ENCODE data around the gene OR6C4. TPM values are rescaled to one million over a fixed set of nuclear protein-coding genes. Genes with fewer than 3 reads are reported as not detected.
"Not testable (repeated sequence)": the region's sequence is repeated elsewhere in the genome, so short reads cannot be mapped to it uniquely, and the experiment has no call there.

OR6C4 gene
- polyA plus RNA-seq (ENCODE audit: insufficient read length in 3 of 3) = not detected

GRCh38 chr12:55549302-55549701 is at the start of gene OR6C4:
Gene OR6C4 (plus strand): TSS chr12:55549602. CDS start chr12:55551227, 1,625 bp downstream.
- DNase-seq (ENCODE audit: low read depth in 3 of 3, low spot score in 2 of 3) = no peak

GRCh38 chr12:55499810-55500252 is 49.6 kb upstream of the OR6C4 start:
- no peak for DNase-seq (ENCODE audit: low read depth in 3 of 3, low spot score in 2 of 3)

DNA sequence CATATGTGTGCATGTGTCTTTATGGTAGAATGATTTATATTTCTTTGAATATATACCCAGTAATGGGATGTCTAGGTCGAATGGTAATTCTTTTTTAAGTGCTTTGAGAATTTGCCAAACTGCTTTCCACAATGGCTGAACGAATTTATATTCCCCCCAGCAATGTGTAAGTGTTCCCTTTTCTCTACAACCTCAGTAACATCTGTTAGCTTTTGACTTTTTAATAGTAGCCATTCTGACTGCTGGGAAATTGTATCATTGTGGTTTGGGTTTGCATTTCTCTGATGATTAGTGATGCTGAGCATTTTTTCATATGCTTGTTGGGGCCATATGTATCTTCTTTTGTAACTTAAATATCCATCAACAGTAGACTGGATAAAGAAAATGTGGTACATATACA is 47.8 kb upstream of the OR6C4 start:
- DNase-seq (ENCODE audit: low read depth in 3 of 3, low spot score in 2 of 3) = no peak

GRCh38 chr12:55515696-55516095 is 33.7 kb upstream of the OR6C4 start:
- DNase-seq (ENCODE audit: low read depth in 3 of 3, low spot score in 2 of 3) = no peak

GRCh38 chr12:55516391-55516790 is 33.0 kb upstream of the OR6C4 start:
- DNase-seq (ENCODE audit: low read depth in 3 of 3, low spot score in 2 of 3) = no peak

DNA sequence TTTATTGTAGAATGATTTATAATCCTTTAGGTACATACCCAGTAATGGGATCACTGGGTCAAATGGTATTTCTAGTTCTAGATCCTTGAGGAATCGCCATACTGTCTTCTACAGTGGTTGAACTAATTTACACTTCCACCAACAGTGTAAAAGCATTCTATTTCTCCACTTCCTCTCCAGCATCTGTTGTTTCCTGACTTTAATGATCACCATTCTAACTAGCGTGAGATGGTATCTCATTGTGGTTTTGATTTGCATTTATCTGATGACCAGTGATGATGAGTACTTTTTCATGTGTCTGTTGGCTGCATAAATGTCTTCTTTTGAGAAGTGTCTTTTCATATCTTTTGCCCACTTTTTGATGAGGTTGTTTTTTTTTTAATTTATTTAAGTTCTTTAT is 1.2 kb upstream of the OR6C4 start:
- DNase-seq (ENCODE audit: low read depth in 3 of 3, low spot score in 2 of 3) = not testable (repeated sequence)

GRCh38 chr12:55548756-55549155 is 646 bp upstream of the OR6C4 start:
- no peak for DNase-seq (ENCODE audit: low read depth in 3 of 3, low spot score in 2 of 3)

- DNase-seq (ENCODE audit: low read depth in 3 of 3, low spot score in 2 of 3) = no peak
Observed at GRCh38 chr12:55554296-55554695, 4.9 kb downstream of the OR6C4 start.

GRCh38 chr12:55570060-55570459 is 20.7 kb downstream of the OR6C4 start:
- not testable (repeated sequence) for DNase-seq (ENCODE audit: low read depth in 3 of 3, low spot score in 2 of 3)

- not testable (repeated sequence) for DNase-seq (ENCODE audit: low read depth in 3 of 3, low spot score in 2 of 3)
Observed at GRCh38 chr12:55570689-55571088, 21.3 kb downstream of the OR6C4 start.

- DNase-seq (ENCODE audit: low read depth in 3 of 3, low spot score in 2 of 3) = no peak
Observed at GRCh38 chr12:55572168-55572567, 22.8 kb downstream of the OR6C4 start, which contains the start of gene OR2AP1. Gene OR2AP1 (plus strand): TSS chr12:55572468. CDS start chr12:55574415, 1,947 bp downstream.

GRCh38 chr12:55582066-55582465 is 32.7 kb downstream of the OR6C4 start:
- DNase-seq (ENCODE audit: low read depth in 3 of 3, low spot score in 2 of 3) = no peak

GRCh38 chr12:55585817-55586216 is 36.4 kb downstream of the OR6C4 start:
- no peak for DNase-seq (ENCODE audit: low read depth in 3 of 3, low spot score in 2 of 3)

GRCh38 chr12:55590152-55590551 is 40.8 kb downstream of the OR6C4 start:
- not testable (repeated sequence) for DNase-seq (ENCODE audit: low read depth in 3 of 3, low spot score in 2 of 3)

Other genes starting within 250 kb of the OR6C4 start
- not detected for gene OR6C1, start 235.3 kb upstream of the OR6C4 start, polyA plus RNA-seq (ENCODE audit: insufficient read length in 3 of 3)
- not detected for gene OR6C3, start 218.9 kb upstream of the OR6C4 start, polyA plus RNA-seq (ENCODE audit: insufficient read length in 3 of 3)
- not detected for gene OR6C75, start 186.6 kb upstream of the OR6C4 start, polyA plus RNA-seq (ENCODE audit: insufficient read length in 3 of 3)
- gene OR6C65, start 149.1 kb upstream of the OR6C4 start, polyA plus RNA-seq (ENCODE audit: insufficient read length in 3 of 3) = not detected
- not detected for gene OR6C76, start 123.3 kb upstream of the OR6C4 start, polyA plus RNA-seq (ENCODE audit: insufficient read length in 3 of 3)
- gene OR6C2, start 105.5 kb upstream of the OR6C4 start, polyA plus RNA-seq (ENCODE audit: insufficient read length in 3 of 3) = not detected
- gene OR6C70, start 79.5 kb upstream of the OR6C4 start, polyA plus RNA-seq (ENCODE audit: insufficient read length in 3 of 3) = not detected
- not detected for gene OR6C68, start 57.2 kb upstream of the OR6C4 start, polyA plus RNA-seq (ENCODE audit: insufficient read length in 3 of 3)
- gene OR2AP1, start 22.9 kb downstream of the OR6C4 start, polyA plus RNA-seq (ENCODE audit: insufficient read length in 3 of 3) = not detected
- gene OR10P1, start 87.3 kb downstream of the OR6C4 start, polyA plus RNA-seq (ENCODE audit: insufficient read length in 3 of 3) = not detected
- 10 to 100 TPM; 22.3 to 27.7 (median 22.5) TPM for gene ITGA7, start 158.3 kb downstream of the OR6C4 start, polyA plus RNA-seq (ENCODE audit: insufficient read length in 3 of 3)
- 100 to 1,000 TPM; 114 to 135 (median 133) TPM for gene BLOC1S1, start 166.4 kb downstream of the OR6C4 start, polyA plus RNA-seq (ENCODE audit: insufficient read length in 3 of 3)
- 10 to 100 TPM; 18.2 to 22.8 (median 19.2) TPM for gene RDH5, start 170.8 kb downstream of the OR6C4 start, polyA plus RNA-seq (ENCODE audit: insufficient read length in 3 of 3)
- gene CD63, start 179.4 kb downstream of the OR6C4 start, polyA plus RNA-seq (ENCODE audit: insufficient read length in 3 of 3) = 100 to 1,000 TPM; 674 to 749 (median 723) TPM
- gene GDF11, start 193.5 kb downstream of the OR6C4 start, polyA plus RNA-seq (ENCODE audit: insufficient read length in 3 of 3) = 10 to 100 TPM; 19.9 to 21.4 (median 20.6) TPM